Neuronal stem cell (in vitro differentiated cells): ENCODE measurements around the gene CCDC167. TPM values are rescaled to one million over a fixed set of nuclear protein-coding genes. Genes with fewer than 3 reads are reported as not detected.

ENCODE experiments used
- DNase-seq: peaks from one replicate; pipeline ENCODE4 v3.0.0-alpha.2; 2013; ENCODE audit warnings: low spot score
- H2AFZ ChIP-seq: one replicate; pipeline ENCODE4 v1.6.1; 2013; ENCODE audit warnings: mild to moderate bottlenecking, low read length, inconsistent platforms
- H2AK5ac ChIP-seq: 2 replicates; pipeline ENCODE4 v1.6.1; 2013; ENCODE audit warnings: low read depth, mild to moderate bottlenecking, inconsistent platforms, low read length, moderate library complexity, mixed read lengths
- H2BK120ac ChIP-seq: 2 replicates; pipeline ENCODE4 v1.6.1; 2013; ENCODE audit warnings: low read depth, mild to moderate bottlenecking, inconsistent platforms, low read length, moderate library complexity, mixed read lengths
- H2BK12ac ChIP-seq: one replicate; pipeline ENCODE4 v1.6.1; 2013; ENCODE audit warnings: low read length, inconsistent platforms
- H2BK15ac ChIP-seq: 2 replicates; pipeline ENCODE4 v1.6.1; 2013; ENCODE audit warnings: mild to moderate bottlenecking, low read length, inconsistent platforms, mixed read lengths
- H2BK5ac ChIP-seq: one replicate; pipeline ENCODE4 v1.6.1; 2013; ENCODE audit warnings: inconsistent platforms, mild to moderate bottlenecking, low read length, moderate library complexity
- H3K14ac ChIP-seq: one replicate; pipeline ENCODE4 v1.6.1; 2013; ENCODE audit warnings: low read length, inconsistent platforms
- H3K18ac ChIP-seq: 2 replicates; pipeline ENCODE4 v1.6.1; 2013; ENCODE audit warnings: low read length, inconsistent platforms
- H3K23ac ChIP-seq: 2 replicates; pipeline ENCODE4 v1.6.1; 2013; ENCODE audit warnings: low read depth, mild to moderate bottlenecking, mixed read lengths, low read length, inconsistent platforms; ENCODE audit not compliant: poor library complexity
- H3K27ac ChIP-seq: replicated peaks from 3 replicates; pipeline ENCODE4 v1.5.1; 2013; ENCODE audit warnings: low read length, inconsistent platforms
- H3K27me3 ChIP-seq, 3 experiments: 2 replicates each; pipeline ENCODE4 v1.6.1; 2013; ENCODE audit warnings: low read length in 3 of 3, mild to moderate bottlenecking in 2 of 3, inconsistent platforms in 1 of 3, low read depth in 1 of 3, mixed read lengths in 1 of 3, moderate library complexity in 1 of 3; ENCODE audit not compliant: control insufficient read depth in 3 of 3, insufficient read depth in 3 of 3
- H3K36me3 ChIP-seq, 2 donors: replicated peaks in 1 of 2; 2 replicates each; pipeline ENCODE4 v1.6.1; 2013; ENCODE audit warnings: low read length in 2 of 2; ENCODE audit not compliant: control insufficient read depth in 2 of 2, insufficient read depth in 2 of 2
- H3K4ac ChIP-seq: 2 replicates; pipeline ENCODE4 v1.6.1; 2013; ENCODE audit warnings: inconsistent platforms, mild to moderate bottlenecking, low read length, moderate library complexity
- H3K4me1 ChIP-seq, 2 donors: 1 replicate in 1 of 2; 2 replicates in 1 of 2; pipeline ENCODE4 v1.6.1; 2013; ENCODE audit warnings: low read length in 2 of 2, low read depth in 1 of 2; ENCODE audit not compliant: control insufficient read depth in 2 of 2, insufficient read depth in 1 of 2
- H3K4me2 ChIP-seq: one replicate; pipeline ENCODE4 v1.6.1; 2013; ENCODE audit warnings: mild to moderate bottlenecking, low read length, inconsistent platforms; ENCODE audit not compliant: insufficient read depth, poor library complexity, severe bottlenecking
- H3K4me3 ChIP-seq, 2 donors: 2 replicates each; pipeline ENCODE4 v1.5.1; 2013; ENCODE audit warnings: low read length in 2 of 2, mild to moderate bottlenecking in 2 of 2, inconsistent platforms in 1 of 2, moderate library complexity in 1 of 2
- H3K79me1 ChIP-seq: one replicate; pipeline ENCODE4 v1.6.1; 2013; ENCODE audit warnings: low read depth, mild to moderate bottlenecking, inconsistent platforms, low read length, moderate library complexity
- H3K9ac ChIP-seq: one replicate; pipeline ENCODE4 v1.6.1; 2013; ENCODE audit warnings: mild to moderate bottlenecking, low read depth, low read length, inconsistent platforms; ENCODE audit not compliant: poor library complexity
- H3K9me3 ChIP-seq, 2 donors: replicated peaks in 1 of 2; 2 replicates each; pipeline versions ENCODE3 to v1.6.1; 2013; ENCODE audit warnings: low read length in 2 of 2, mild to moderate bottlenecking in 2 of 2, inconsistent platforms in 1 of 2, low read depth in 1 of 2, mixed read lengths in 1 of 2, moderate library complexity in 1 of 2; ENCODE audit not compliant: control insufficient read depth in 2 of 2, insufficient read depth in 1 of 2
- H4K8ac ChIP-seq: one replicate; pipeline ENCODE4 v1.6.1; 2013; ENCODE audit warnings: low read depth, mild to moderate bottlenecking, inconsistent platforms, low read length, moderate library complexity
- H4K91ac ChIP-seq: one replicate; pipeline ENCODE4 v1.6.1; 2013; ENCODE audit warnings: low read length, low read depth, mild to moderate bottlenecking, inconsistent platforms; ENCODE audit not compliant: poor library complexity
- WGBS, 2 donors: extraction: QIAGEN DNeasy Blood & Tissue Kit; methylation state at CpG; one replicate each; pipeline ENCODE4 v1.1.7; 2013; ENCODE audit warnings: missing lambda C conversion rate in 2 of 2, mixed read lengths in 1 of 2; ENCODE audit not compliant: insufficient read length in 2 of 2, insufficient replicate concordance in 1 of 2; ENCODE audit errors: extremely low coverage in 2 of 2; 5-methylcytosine and 5-hydroxymethylcytosine counted together
- polyA plus RNA-seq, 2 experiments: library from polyadenylated mRNA; stranded (reverse); fragments of 200-250 nt; gene quantifications; one replicate each; pipeline ENCODE4 v1.2.3, GENCODE V29; 2013

The CCDC167 gene
- 113 TPM for polyA plus RNA-seq (2013, experiment 1 of 2)
- polyA plus RNA-seq (2013, experiment 2 of 2), result 106 TPM

- Histone ChIP-seq H3K4me3 (peak within 1 kb of the TSS; percentile 62 to 84), H3K27me3 (no peaks in the 10 kb centered on the region), H3K4ac (no peak within 1 kb of the TSS), H4K8ac (no peak within 1 kb of the TSS), H2BK5ac (no peak within 1 kb of the TSS), H3K9ac (peak within 1 kb of the TSS; percentile 22), H3K23ac (no peak within 1 kb of the TSS), H3K79me1 (no peaks in the 10 kb centered on the region), H2AFZ (peak within 1 kb of the TSS; percentile 89), H3K27ac (peak within 1 kb of the TSS; percentile 92), H3K4me2 (peak within 1 kb of the TSS; percentile 79), H2BK12ac (no peak within 1 kb of the TSS), H2BK120ac (no peak within 1 kb of the TSS), H4K91ac (no peak within 1 kb of the TSS), H3K14ac (no peak within 1 kb of the TSS), H3K9me3 (no peaks in the 10 kb centered on the region), H2BK15ac (no peak within 1 kb of the TSS), H2AK5ac (no peak within 1 kb of the TSS), H3K36me3 (no peaks in the 10 kb centered on the region), H3K18ac (peak within 1 kb of the TSS; percentile 16), H3K4me1 (peaks cover 7% of the 10 kb centered on the region in 2 donors)
- peak; percentile 100 for DNase-seq
- WGBS, 2 donors, result no CpG with 5 or more reads among the region's 38 CpGs
These were observed at the start of gene CCDC167 for GRCh38 chr6:37499433-37500293. Gene CCDC167 (minus strand): TSS chr6:37499893. CDS start chr6:37499863, 30 bp downstream.

DNA sequence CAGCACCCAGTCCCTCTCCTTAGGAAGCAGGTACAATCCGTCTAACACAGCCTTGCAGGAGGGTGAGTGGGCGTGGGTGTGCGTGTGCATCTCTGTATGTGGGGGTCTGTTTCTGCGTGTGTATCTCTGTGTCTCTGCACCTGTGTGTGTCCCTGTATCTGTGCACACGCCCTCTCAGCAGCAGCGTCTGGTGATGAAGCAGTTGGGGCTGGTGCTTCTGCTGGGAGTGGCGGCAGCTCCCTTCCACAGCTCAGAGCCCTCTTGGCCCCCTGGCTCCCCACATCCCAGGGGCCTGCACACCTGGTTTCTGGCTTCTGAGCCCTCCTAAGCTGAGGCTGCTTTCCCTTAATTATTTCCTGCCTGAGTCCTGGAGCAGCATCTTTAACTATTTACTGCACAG lies 49.5 kb upstream of the CCDC167 start:
- H4K8ac ChIP-seq, result no peak overlapping the region
- H3K9me3 ChIP-seq, result no peaks in the 10 kb centered on the region
- H3K9ac ChIP-seq, result peak overlapping the region; percentile 32
- H2AK5ac ChIP-seq, result no peak overlapping the region
- H3K14ac ChIP-seq, result no peak overlapping the region
- H3K4me3 ChIP-seq, result no peak overlapping the region
- DNase-seq, result no peak
- H2BK120ac ChIP-seq, result no peak overlapping the region
- peaks cover 8 to 16% of the 10 kb centered on the region in 2 donors for H3K4me1 ChIP-seq
- H4K91ac ChIP-seq, result no peak overlapping the region
- peak overlapping the region; percentile 11 for H3K18ac ChIP-seq
- peak overlapping the region; percentile 86 for H2BK12ac ChIP-seq
- no peaks in the 10 kb centered on the region for H3K27me3 ChIP-seq
- no peak overlapping the region for H2BK5ac ChIP-seq
- no CpG with 5 or more reads among the region's 7 CpGs for WGBS, 2 donors
- no peak overlapping the region for H2AFZ ChIP-seq
- no peaks in the 10 kb centered on the region for H3K79me1 ChIP-seq
- no peaks in the 10 kb centered on the region for H3K36me3 ChIP-seq
- no peak overlapping the region for H3K27ac ChIP-seq
- no peak overlapping the region for H3K4ac ChIP-seq
- no peak overlapping the region for H3K23ac ChIP-seq
- peak overlapping the region; percentile 46 for H2BK15ac ChIP-seq
- H3K4me2 ChIP-seq, result no peak overlapping the region

DNA sequence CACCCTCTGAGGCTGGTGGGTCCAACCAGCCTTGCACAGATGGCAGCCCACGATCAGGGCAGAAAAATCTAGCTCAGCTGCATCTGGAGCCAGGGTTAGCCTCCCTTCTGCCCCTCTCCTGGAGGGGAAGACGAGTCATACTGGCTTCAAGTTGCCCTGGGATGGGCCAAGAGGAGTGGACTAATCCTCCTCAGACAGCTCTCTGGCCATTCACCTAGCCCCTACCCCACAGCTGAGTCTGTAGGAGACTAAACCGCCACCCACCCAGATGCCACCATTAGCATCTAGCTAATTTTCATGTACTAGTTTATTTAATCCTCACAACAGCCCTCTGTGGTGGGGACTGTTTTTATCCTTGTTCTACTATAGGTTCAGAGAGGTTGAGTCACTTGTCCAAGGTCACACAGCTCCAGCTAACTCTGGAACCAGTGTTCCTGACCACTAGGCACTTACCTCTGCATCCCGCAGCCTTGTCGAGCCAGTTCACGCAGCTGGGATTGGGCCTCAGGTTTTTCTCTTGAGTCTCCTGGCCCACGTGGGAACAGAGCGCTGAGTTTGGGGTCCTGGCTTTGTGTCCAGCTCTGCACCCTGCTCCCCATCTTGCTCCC lies 48.5 kb upstream of the CCDC167 start:
- Histone ChIP-seq H3K4me3 (no peak overlapping the region), H4K8ac (no peak overlapping the region), H3K27me3 (peaks cover 0 to 8% (median 0%) of the 10 kb centered on the region in 3 experiments), H3K9me3 (no peaks in the 10 kb centered on the region), H3K79me1 (no peaks in the 10 kb centered on the region), H2AK5ac (peak overlapping the region; percentile 56), H3K36me3 (no peaks in the 10 kb centered on the region), H3K4me2 (no peak overlapping the region), H3K18ac (peak overlapping the region; percentile 61), H2BK15ac (peak overlapping the region; percentile 70), H3K23ac (no peak overlapping the region), H2AFZ (no peak overlapping the region), H2BK12ac (no peak overlapping the region), H2BK120ac (no peak overlapping the region), H3K27ac (no peak overlapping the region), H3K4me1 (peaks cover 4 to 9% of the 10 kb centered on the region in 2 donors), H2BK5ac (no peak overlapping the region), H4K91ac (no peak overlapping the region), H3K4ac (no peak overlapping the region), H3K9ac (no peak overlapping the region), H3K14ac (no peak overlapping the region)
- DNase-seq, result no peak
- whole genome bisulfite sequencing, 2 donors, result no CpG with 5 or more reads among the region's 8 CpGs

- no peak overlapping the region for H2BK12ac ChIP-seq
- H3K9ac ChIP-seq, result no peak overlapping the region
- no peaks in the 10 kb centered on the region for H3K79me1 ChIP-seq
- no peak overlapping the region for H4K8ac ChIP-seq
- H3K4me3 ChIP-seq, result no peak overlapping the region
- H2AK5ac ChIP-seq, result peak overlapping the region; percentile 8
- H3K4me1 ChIP-seq, result peaks cover 4 to 9% of the 10 kb centered on the region in 2 donors
- no peaks in the 10 kb centered on the region for H3K36me3 ChIP-seq
- no peak overlapping the region for H4K91ac ChIP-seq
- H2BK120ac ChIP-seq, result no peak overlapping the region
- peak overlapping the region; percentile 70 for H2BK15ac ChIP-seq
- H3K18ac ChIP-seq, result peak overlapping the region; percentile 61
- H2AFZ ChIP-seq, result no peak overlapping the region
- H3K4ac ChIP-seq, result no peak overlapping the region
- no peaks in the 10 kb centered on the region for H3K9me3 ChIP-seq
- DNase-seq, result no peak
- no peak overlapping the region for H3K27ac ChIP-seq
- no CpG with 5 or more reads among the region's 8 CpGs for WGBS, 2 donors
- H3K27me3 ChIP-seq, result peaks cover 0 to 11% (median 0%) of the 10 kb centered on the region in 3 experiments
- no peak overlapping the region for H3K23ac ChIP-seq
- no peak overlapping the region for H2BK5ac ChIP-seq
- H3K14ac ChIP-seq, result no peak overlapping the region
- no peak overlapping the region for H3K4me2 ChIP-seq
These were observed 47.9 kb upstream of the CCDC167 start for GRCh38 chr6:37547564-37548061.
